Lower leg skin (tissue), 4 donors: Measurements from ENCODE around the gene GPR157. TPM values are rescaled to one million over a fixed set of nuclear protein-coding genes. Genes with fewer than 3 reads are reported as not detected.

ENCODE experiments used
- DNase-seq, 2 donors: peaks; one replicate each; pipeline ENCODE4 v3.0.0-alpha.2; 2019; ENCODE audit warnings: low spot score in 2 of 2
- H3K4me3 ChIP-seq: fragments of 200-600 bp; sonication (generic); 2 replicates; pipeline ENCODE4 v1.5.1; 2017; ENCODE audit warnings: mild to moderate bottlenecking, low read depth; ENCODE audit not compliant: poor library complexity, severe bottlenecking
- CTCF ChIP-seq, 3 donors: fragments of 450-650 bp; IDR thresholded peaks; one replicate each; pipeline ENCODE4 v1.5.1; 2016; ENCODE audit warnings: antibody characterized with exemption in 3 of 3, mild to moderate bottlenecking in 3 of 3, moderate library complexity in 2 of 3
- POLR2A ChIP-seq, 2 donors: fragments of 450-650 bp; IDR thresholded peaks; one replicate each; pipeline ENCODE4 v1.6.1; 2016 to 2017; ENCODE audit warnings: antibody characterized with exemption in 2 of 2, mild to moderate bottlenecking in 1 of 2, moderate library complexity in 1 of 2
- WGBS, 2 donors: methylation state at CpG; one replicate each; pipeline ENCODE4 v1.1.5; 2018; 5-methylcytosine and 5-hydroxymethylcytosine counted together
- intact Hi-C: fragments of 100-400 bp; cut with DNase I; formaldehyde crosslinking; loops from one replicate; pipeline ENCODE4 v1.15.0; 2023; ENCODE audit warnings: low total_unique reads
- total RNA-seq, 4 donors: library from RNA; depleted of rRNA; stranded (reverse); fragments of >200 nt; gene quantifications; one replicate each; pipeline ENCODE4 v1.1.0, GENCODE V29; 2016

GPR157 gene
- total RNA-seq, 4 donors from 2014 or later, result 49.5 to 95.7 (median 60.8) TPM

- intact Hi-C loops, result no loop called here
- no peak overlapping the region for H3K4me3 ChIP-seq
- WGBS, 2 donors, result 67 to 72% methylated on average over 7 of the region's 7 CpGs
- TF ChIP-seq CTCF (IDR thresholded peaks at IDR 0.05) (no peak), POLR2A (IDR thresholded peaks at IDR 0.05) (no peak)
- DNase-seq, result no peak
Observed at GRCh38 chr1:9065213-9065751, 63.6 kb downstream of the GPR157 start.

DNA sequence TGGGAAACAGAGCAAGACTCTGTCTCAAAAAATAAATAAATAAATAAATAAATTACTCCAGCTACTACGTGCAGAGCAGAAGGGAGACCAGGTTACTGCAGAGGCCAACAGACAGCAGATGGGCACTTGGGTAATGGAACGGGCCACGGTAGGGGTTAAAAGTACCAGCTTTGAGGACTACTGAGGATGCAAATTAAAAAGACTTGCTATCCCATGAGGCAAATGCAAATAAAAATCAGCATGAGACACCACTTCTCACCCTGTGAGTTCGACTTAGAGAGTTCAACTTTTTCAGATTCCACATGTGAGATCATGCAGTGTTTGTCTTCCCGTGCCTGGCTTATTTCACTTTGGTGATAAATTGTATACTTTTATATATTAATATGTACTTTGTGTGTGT lies 66.1 kb downstream of the GPR157 start:
- 67 to 77% methylated on average over 5 of the region's 5 CpGs for WGBS, 2 donors
- intact Hi-C loops, result no loop called here
- H3K4me3 ChIP-seq, result no peak overlapping the region
- no peak for DNase-seq
- TF ChIP-seq CTCF (IDR thresholded peaks at IDR 0.05) (no peak), POLR2A (IDR thresholded peaks at IDR 0.05) (no peak)

DNA sequence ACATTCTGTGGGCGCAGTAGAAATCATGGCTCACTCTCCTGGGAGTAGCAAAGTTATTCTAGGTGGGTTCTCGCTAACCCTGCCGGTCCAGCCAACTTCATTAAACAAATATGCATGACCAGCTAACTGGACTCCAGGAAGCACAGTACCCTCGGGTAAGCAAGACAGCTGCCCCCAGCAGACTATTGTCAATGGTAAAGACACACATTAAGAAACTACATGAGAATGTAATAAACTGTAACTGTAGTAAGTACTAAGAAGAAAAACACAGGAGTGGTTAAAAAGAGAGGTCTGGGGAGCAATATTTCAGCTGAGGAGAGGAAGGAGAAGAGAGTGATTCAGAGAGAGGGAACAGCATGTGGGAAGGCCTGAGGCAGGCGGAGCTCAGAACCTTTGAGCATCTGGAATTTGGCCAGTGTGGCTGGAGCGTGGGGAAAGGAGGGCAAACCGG lies 66.9 kb downstream of the GPR157 start:
- TF ChIP-seq POLR2A (IDR thresholded peaks at IDR 0.05) (no peak), CTCF (IDR thresholded peaks at IDR 0.05) (no peak)
- 63 to 71% methylated on average over 7 of the region's 7 CpGs for WGBS, 2 donors
- no peak for DNase-seq
- intact Hi-C loops, result no loop called here
- no peak overlapping the region for H3K4me3 ChIP-seq

GRCh38 chr1:9061252-9061960 lies 67.5 kb downstream of the GPR157 start:
- H3K4me3 ChIP-seq, result no peak overlapping the region
- WGBS, 2 donors, result 58 to 69% methylated on average over 6 of the region's 6 CpGs
- no peak for DNase-seq
- intact Hi-C loops, result no loop called here
- no peak for TF ChIP-seq CTCF (IDR thresholded peaks at IDR 0.05)
- TF ChIP-seq POLR2A (IDR thresholded peaks at IDR 0.05), result no peak

DNA sequence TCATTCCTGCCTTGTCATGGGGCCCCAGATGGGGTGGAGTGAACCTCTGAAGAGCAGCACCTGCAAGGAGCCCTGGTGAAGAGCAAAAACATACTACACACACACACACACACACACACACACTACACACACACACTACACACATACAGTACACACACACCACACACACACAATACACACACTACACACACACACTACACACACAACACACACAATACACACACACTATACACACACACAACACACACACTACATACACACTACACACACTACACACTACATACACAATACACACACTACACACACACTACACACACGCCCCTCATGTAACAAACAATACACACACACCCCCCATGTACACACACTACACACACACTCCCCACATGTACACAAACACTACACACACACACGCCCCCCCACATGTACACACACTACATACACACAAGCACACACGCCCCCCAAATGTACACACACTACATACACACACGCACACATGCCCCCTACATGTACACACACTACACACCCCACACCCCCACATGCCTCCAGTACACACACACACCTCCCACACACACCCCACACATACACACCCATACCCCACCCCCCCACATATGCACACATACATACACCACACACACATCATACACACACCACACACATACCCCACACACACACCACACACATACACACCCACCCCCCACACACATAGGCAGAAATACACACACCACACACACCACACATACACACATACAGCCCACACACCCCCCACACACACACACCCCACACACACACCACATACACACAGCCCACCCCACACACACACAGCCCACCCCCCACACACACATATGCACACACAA lies 68.8 kb downstream of the GPR157 start:
- intact Hi-C loops, result no loop called here
- 89 to 91% methylated on average over 4 of the region's 4 CpGs for WGBS, 2 donors
- H3K4me3 ChIP-seq, result no peak overlapping the region
- no peak for DNase-seq
- TF ChIP-seq CTCF (IDR thresholded peaks at IDR 0.05), result peak in 1 of 3 donors; percentile 43
- TF ChIP-seq POLR2A (IDR thresholded peaks at IDR 0.05), result no peak
